CD4-positive, alpha-beta memory T cell (primary cell): ENCODE data around the gene D2HGDH. TPM values are rescaled to one million over a fixed set of nuclear protein-coding genes. Genes with fewer than 3 reads are reported as not detected.
"Not testable (repeated sequence)": the region's sequence is repeated elsewhere in the genome, so short reads cannot be mapped to it uniquely, and the experiment has no call there.

Experiments
- CTCF ChIA-PET: fragments of 350-600 bp; sonication (Branson Sonifier 250); formaldehyde crosslinking; loops from one replicate; lab custom pipeline; 2021; ENCODE audit warnings: inconsistent platforms; ENCODE audit not compliant: partially characterized antibody; lab: Charles Lee
- POLR2A ChIA-PET: fragments of 350-600 bp; sonication (Branson Sonifier 250); formaldehyde crosslinking; loops from one replicate; lab custom pipeline; 2021; ENCODE audit not compliant: partially characterized antibody; lab: Charles Lee
- DNase-seq, 5 donors: peaks; one replicate each; pipeline versions ENCODE4 v3.0.0 to v3.0.0-alpha.2; 2020 to 2022; ENCODE audit warnings: mixed read lengths in 1 of 5
- H3K27ac ChIP-seq: one replicate; pipeline ENCODE4 v1.7.0; 2013; ENCODE audit warnings: low read depth, low read length
- H3K27me3 ChIP-seq: 2 replicates; pipeline ENCODE4 v1.7.0; 2013; ENCODE audit warnings: mild to moderate bottlenecking, low read length, moderate library complexity; ENCODE audit not compliant: insufficient read depth
- H3K36me3 ChIP-seq: 2 replicates; pipeline ENCODE4 v1.7.0; 2013; ENCODE audit warnings: mild to moderate bottlenecking, low read length, moderate library complexity; ENCODE audit not compliant: insufficient read depth
- H3K4me1 ChIP-seq: 2 replicates; pipeline ENCODE4 v1.7.0; 2013; ENCODE audit warnings: mild to moderate bottlenecking, low read length, moderate library complexity; ENCODE audit not compliant: insufficient read depth
- H3K4me3 ChIP-seq, 2 donors: one replicate each; pipeline ENCODE4 v1.7.0; 2013; ENCODE audit warnings: low read length in 2 of 2, mild to moderate bottlenecking in 1 of 2
- H3K9me3 ChIP-seq, 2 donors: one replicate each; pipeline ENCODE4 v1.7.0; 2013; ENCODE audit warnings: low read length in 2 of 2, control low read depth in 1 of 2; ENCODE audit not compliant: control insufficient read depth in 1 of 2
- H3K27ac Mint-ChIP-seq, 7 donors: one replicate each; pipeline ENCODE4 v1.8.0; 2020 to 2021; ENCODE audit warnings: mixed read lengths in 7 of 7, mild to moderate bottlenecking in 6 of 7, inconsistent platforms in 3 of 7, moderate library complexity in 3 of 7
- H3K27me3 Mint-ChIP-seq, 2 donors: one replicate each; pipeline ENCODE4 v1.8.0; 2020 to 2021; ENCODE audit warnings: mixed read lengths in 2 of 2
- H3K36me3 Mint-ChIP-seq, 2 donors: one replicate each; pipeline ENCODE4 v1.8.0; 2020 to 2021; ENCODE audit warnings: mixed read lengths in 2 of 2, inconsistent platforms in 1 of 2, mild to moderate bottlenecking in 1 of 2
- H3K4me1 Mint-ChIP-seq, 4 donors: one replicate each; pipeline ENCODE4 v1.8.0; 2020 to 2021; ENCODE audit warnings: mixed read lengths in 4 of 4, mild to moderate bottlenecking in 1 of 4
- H3K4me3 Mint-ChIP-seq, 8 donors: one replicate each; pipeline ENCODE4 v1.8.0; 2020 to 2021; ENCODE audit warnings: mixed read lengths in 8 of 8, mild to moderate bottlenecking in 7 of 8, moderate library complexity in 6 of 8, inconsistent platforms in 3 of 8
- H3K9me3 Mint-ChIP-seq, 8 donors: one replicate each; pipeline ENCODE4 v1.8.0; 2020 to 2021; ENCODE audit warnings: mixed read lengths in 8 of 8, mild to moderate bottlenecking in 5 of 8, inconsistent platforms in 3 of 8, moderate library complexity in 1 of 8
- intact Hi-C: fragments of 100-400 bp; cut with micrococcal nuclease; formaldehyde crosslinking; loops from one replicate; pipeline ENCODE4 v1.15.1; 2023
- polyA plus RNA-seq, 2 donors: library from polyadenylated mRNA; unstranded; fragments of 300-500 nt; fragmentation: Illumina TruSeq; gene quantifications; one replicate each; pipeline ENCODE4 v1.2.3, GENCODE V29; 2021
- total RNA-seq, 2 experiments: library from RNA; stranded (reverse); gene quantifications; one replicate each; pipeline ENCODE4 v1.2.3, GENCODE V29; 2021

D2HGDH gene
- total and polyA plus RNA-seq, 4 experiments from 2014 or later, result 0.93 to 53.9 (median 27.3) TPM

GRCh38 chr2:241801611-241802420 lies 67.4 kb downstream of the D2HGDH start:
- peaks cover 2 to 12% (median 8%) of the 10 kb centered on the region in 4 donors for H3K4me1 Mint-ChIP-seq
- no peaks in the 10 kb centered on the region for H3K36me3 ChIP-seq

GRCh38 chr2:241802421-241803318 lies 68.2 kb downstream of the D2HGDH start:
- ChIA-PET POLR2A (interaction anchor here (1.3 to 2.6 kb wide), 3 partner anchors 30 to 68 kb away, joined by 3 to 16 read pairs (median 10); partner anchors contain the start of gene D2HGDH), CTCF (no interaction called here)
- H3K9me3 ChIP-seq, result no peaks in the 10 kb centered on the region
- H3K27ac ChIP-seq, result no peak overlapping the region
- H3K36me3 Mint-ChIP-seq, result no peaks in the 10 kb centered on the region
- peaks cover 2 to 12% (median 8%) of the 10 kb centered on the region in 4 donors for H3K4me1 Mint-ChIP-seq
- H3K27me3 Mint-ChIP-seq, result no peaks in the 10 kb centered on the region
- H3K36me3 ChIP-seq, result no peaks in the 10 kb centered on the region
- H3K4me3 ChIP-seq, result peak overlapping the region in 1 of 2 donors; percentile 47
- H3K4me3 Mint-ChIP-seq, result no peak overlapping the region
- H3K9me3 Mint-ChIP-seq, result no peaks in the 10 kb centered on the region
- H3K4me1 ChIP-seq, result peaks cover 20% of the 10 kb centered on the region
- intact Hi-C loops, result loop anchor here (5.0 kb wide), 1 partner anchor 40 kb away; no protein-coding TSS in a partner anchor
- DNase-seq, result no peak
- peak overlapping the region in 1 of 7 donors; percentile 35 for H3K27ac Mint-ChIP-seq
- no peaks in the 10 kb centered on the region for H3K27me3 ChIP-seq

More at GRCh38 chr2:241801611-241802420, 67.4 kb downstream of the D2HGDH start:
- no peak overlapping the region for H3K4me3 ChIP-seq
- DNase-seq, result no peak
- Mint-ChIP-seq H3K9me3 (no peaks in the 10 kb centered on the region), H3K27ac (no peak overlapping the region), H3K27me3 (no peaks in the 10 kb centered on the region), H3K4me3 (no peak overlapping the region), H3K36me3 (no peaks in the 10 kb centered on the region)
- H3K9me3 ChIP-seq, result no peaks in the 10 kb centered on the region
- no peaks in the 10 kb centered on the region for H3K27me3 ChIP-seq
- CTCF ChIA-PET, result no interaction called here
- intact Hi-C loops, result loop anchor here (5.0 kb wide), 1 partner anchor 40 kb away; no protein-coding TSS in a partner anchor
- H3K4me1 ChIP-seq, result peaks cover 20% of the 10 kb centered on the region
- POLR2A ChIA-PET, result no interaction called here
- no peak overlapping the region for H3K27ac ChIP-seq

GRCh38 chr2:241803387-241804325 lies 69.2 kb downstream of the D2HGDH start:
- H3K4me1 ChIP-seq, result peaks cover 20% of the 10 kb centered on the region
- Mint-ChIP-seq H3K27me3 (no peaks in the 10 kb centered on the region), H3K36me3 (no peaks in the 10 kb centered on the region), H3K4me1 (peaks cover 2 to 12% (median 8%) of the 10 kb centered on the region in 4 donors), H3K4me3 (peak overlapping the region; percentile 51 to 79 (median 71)), H3K27ac (peak overlapping the region in 4 of 7 donors; percentile 35 to 87 (median 72)), H3K9me3 (no peaks in the 10 kb centered on the region)
- peak overlapping the region; percentile 36 to 47 for H3K4me3 ChIP-seq
- POLR2A ChIA-PET, result interaction anchor here (1.0 to 2.6 kb wide), 8 partner anchors 31 to 117 kb away, joined by 3 to 16 read pairs (median 7); partner anchors contain the start of genes D2HGDH, DTYMK, ING5 and PDCD1
- H3K36me3 ChIP-seq, result no peaks in the 10 kb centered on the region
- CTCF ChIA-PET, result no interaction called here
- no peak overlapping the region for H3K27ac ChIP-seq
- no peaks in the 10 kb centered on the region for H3K9me3 ChIP-seq
- no peaks in the 10 kb centered on the region for H3K27me3 ChIP-seq
- DNase-seq, result peak; percentile 41 to 58 (median 48)
- intact Hi-C loops, result loop anchor here (5.0 kb wide), 1 partner anchor 41 kb away; no protein-coding TSS in a partner anchor

- Histone ChIP-seq H3K27me3 (no peaks in the 10 kb centered on the region), H3K27ac (no peak overlapping the region), H3K4me1 (peaks cover 20% of the 10 kb centered on the region), H3K36me3 (no peaks in the 10 kb centered on the region), H3K4me3 (peak overlapping the region in 1 of 2 donors; percentile 47), H3K9me3 (no peaks in the 10 kb centered on the region)
- no peaks in the 10 kb centered on the region for H3K27me3 Mint-ChIP-seq
- no peaks in the 10 kb centered on the region for H3K9me3 Mint-ChIP-seq
- DNase-seq, result peak in 3 of 5 donors; percentile 17 to 38 (median 29)
- H3K4me3 Mint-ChIP-seq, result peak overlapping the region; percentile 42 to 77 (median 68)
- CTCF ChIA-PET, result no interaction called here
- intact Hi-C loops, result loop anchor here (5.0 kb wide), 1 partner anchor 42 kb away; no protein-coding TSS in a partner anchor
- POLR2A ChIA-PET, result interaction anchor here (1.0 to 2.6 kb wide), 8 partner anchors 40 to 118 kb away, joined by 3 to 16 read pairs (median 7); partner anchors contain the start of genes D2HGDH, DTYMK, ING5 and PDCD1
- peak overlapping the region in 3 of 7 donors; percentile 18 to 81 (median 50) for H3K27ac Mint-ChIP-seq
- H3K36me3 Mint-ChIP-seq, result no peaks in the 10 kb centered on the region
- peaks cover 2 to 12% (median 8%) of the 10 kb centered on the region in 4 donors for H3K4me1 Mint-ChIP-seq
Observed at GRCh38 chr2:241804326-241805229, 70.1 kb downstream of the D2HGDH start.

- intact Hi-C loops, result not testable (repeated sequence)
Observed at GRCh38 chr2:241806217-241806616, 71.8 kb downstream of the D2HGDH start.

More at GRCh38 chr2:241806217-241806616, 71.8 kb downstream of the D2HGDH start:
- H3K27me3 Mint-ChIP-seq, H3K27ac Mint-ChIP-seq, H3K27ac ChIP-seq, DNase-seq, POLR2A ChIA-PET, H3K4me3 ChIP-seq, H3K4me3 Mint-ChIP-seq, H3K9me3 Mint-ChIP-seq, H3K36me3 Mint-ChIP-seq, CTCF ChIA-PET, H3K27me3 ChIP-seq, H3K36me3 ChIP-seq, H3K9me3 ChIP-seq: not testable (repeated sequence)
- H3K4me1 Mint-ChIP-seq, result peaks cover 2 to 12% (median 6%) of the 10 kb centered on the region in 4 donors
- peaks cover 20% of the 10 kb centered on the region for H3K4me1 ChIP-seq
